ENCODE results near the gene PCSK6.
"Not testable (repeated sequence)": the region's sequence is repeated elsewhere in the genome, so short reads cannot be mapped to it uniquely, and the experiment has no call there.

PCSK6 gene

GRCh38 chr15:101338502-101339057 lies 150.9 kb downstream of the PCSK6 start:
- Histone ChIP-seq H2BK12ac (ENCODE audit: low read length) (no peak overlapping the region), H3K4me1 (ENCODE audit: control insufficient read depth in 2 of 2, insufficient read depth in 1 of 2, low read depth in 1 of 2, low read length in 2 of 2) (peaks cover 0 to 1% of the 10 kb centered on the region in 2 donors), H3K27me3 (ENCODE audit: control insufficient read depth in 3 of 3, insufficient read depth in 3 of 3, low read depth in 1 of 3, low read length in 3 of 3) (no peaks in the 10 kb centered on the region), H3K23ac (ENCODE audit: low read depth, low read length, poor library complexity) (no peak overlapping the region), H3K36me3 (replicated peaks in 1 of 2; ENCODE audit: control insufficient read depth in 2 of 2, insufficient read depth in 2 of 2, low read length in 2 of 2) (no peaks in the 10 kb centered on the region), H3K4ac (ENCODE audit: low read length) (no peak overlapping the region), H2BK15ac (ENCODE audit: low read length) (no peak overlapping the region), H3K4me3 (ENCODE audit: low read length in 2 of 2) (no peak overlapping the region), H3K79me1 (ENCODE audit: low read depth, low read length) (no peaks in the 10 kb centered on the region), H3K4me2 (ENCODE audit: insufficient read depth, low read length, poor library complexity, severe bottlenecking) (no peak overlapping the region), H3K18ac (ENCODE audit: low read length) (no peak overlapping the region), H2AFZ (ENCODE audit: low read length) (no peak overlapping the region), H4K8ac (ENCODE audit: low read depth, low read length) (no peak overlapping the region), H3K27ac (replicated peaks; ENCODE audit: low read length) (no peak overlapping the region), H3K9ac (ENCODE audit: low read depth, low read length, poor library complexity) (no peak overlapping the region), H3K14ac (ENCODE audit: low read length) (peak overlapping the region; percentile 1), H2BK120ac (ENCODE audit: low read depth, low read length) (no peak overlapping the region), H2AK5ac (ENCODE audit: low read depth, low read length) (no peak overlapping the region), H4K91ac (ENCODE audit: low read depth, low read length, poor library complexity) (no peak overlapping the region), H2BK5ac (ENCODE audit: low read length) (no peak overlapping the region), H3K9me3 (replicated peaks in 1 of 2; ENCODE audit: control insufficient read depth in 2 of 2, insufficient read depth in 1 of 2, low read depth in 1 of 2, low read length in 2 of 2) (peaks cover 4 to 5% of the 10 kb centered on the region in 2 donors)
- no CpG with 5 or more reads among the region's 1 CpG for WGBS, 2 donors (ENCODE audit: extremely low coverage in 2 of 2, insufficient read length in 2 of 2, insufficient replicate concordance in 1 of 2)
- no peak for DNase-seq (ENCODE audit: low spot score)

- no peak overlapping the region for H2BK120ac ChIP-seq (ENCODE audit: low read depth, low read length)
- peaks cover 4 to 5% of the 10 kb centered on the region in 2 donors for H3K9me3 ChIP-seq (replicated peaks in 1 of 2; ENCODE audit: control insufficient read depth in 2 of 2, insufficient read depth in 1 of 2, low read depth in 1 of 2, low read length in 2 of 2)
- no peak overlapping the region for H2BK15ac ChIP-seq (ENCODE audit: low read length)
- H3K36me3 ChIP-seq (replicated peaks in 1 of 2; ENCODE audit: control insufficient read depth in 2 of 2, insufficient read depth in 2 of 2, low read length in 2 of 2): no peaks in the 10 kb centered on the region
- no peak overlapping the region for H2AK5ac ChIP-seq (ENCODE audit: low read depth, low read length)
- no peak overlapping the region for H2AFZ ChIP-seq (ENCODE audit: low read length)
- DNase-seq (ENCODE audit: low spot score): no peak
- no peak overlapping the region for H4K91ac ChIP-seq (ENCODE audit: low read depth, low read length, poor library complexity)
- no CpG with 5 or more reads among the region's 7 CpGs for WGBS, 2 donors (ENCODE audit: extremely low coverage in 2 of 2, insufficient read length in 2 of 2, insufficient replicate concordance in 1 of 2)
- no peak overlapping the region for H2BK5ac ChIP-seq (ENCODE audit: low read length)
- no peaks in the 10 kb centered on the region for H3K79me1 ChIP-seq (ENCODE audit: low read depth, low read length)
- H3K18ac ChIP-seq (ENCODE audit: low read length): peak overlapping the region; percentile 5
- H2BK12ac ChIP-seq (ENCODE audit: low read length): no peak overlapping the region
- H3K4me1 ChIP-seq (ENCODE audit: control insufficient read depth in 2 of 2, insufficient read depth in 1 of 2, low read depth in 1 of 2, low read length in 2 of 2): peaks cover 0 to 1% of the 10 kb centered on the region in 2 donors
- H3K27ac ChIP-seq (replicated peaks; ENCODE audit: low read length): no peak overlapping the region
- no peak overlapping the region for H3K9ac ChIP-seq (ENCODE audit: low read depth, low read length, poor library complexity)
- no peak overlapping the region for H3K23ac ChIP-seq (ENCODE audit: low read depth, low read length, poor library complexity)
- no peak overlapping the region for H3K4me2 ChIP-seq (ENCODE audit: insufficient read depth, low read length, poor library complexity, severe bottlenecking)
- H3K4me3 ChIP-seq (ENCODE audit: low read length in 2 of 2): no peak overlapping the region
- H3K4ac ChIP-seq (ENCODE audit: low read length): no peak overlapping the region
- H3K27me3 ChIP-seq (ENCODE audit: control insufficient read depth in 3 of 3, insufficient read depth in 3 of 3, low read depth in 1 of 3, low read length in 3 of 3): no peaks in the 10 kb centered on the region
- no peak overlapping the region for H4K8ac ChIP-seq (ENCODE audit: low read depth, low read length)
- H3K14ac ChIP-seq (ENCODE audit: low read length): peak overlapping the region; percentile 1
These were observed 151.5 kb downstream of the PCSK6 start for GRCh38 chr15:101337976-101338375.

GRCh38 chr15:101333907-101334789 lies 155.4 kb downstream of the PCSK6 start:
- H3K4ac ChIP-seq (ENCODE audit: low read length); H3K18ac ChIP-seq (ENCODE audit: low read length); H2BK5ac ChIP-seq (ENCODE audit: low read length); H2AK5ac ChIP-seq (ENCODE audit: low read depth, low read length); H3K36me3 ChIP-seq (replicated peaks in 1 of 2; ENCODE audit: control insufficient read depth in 2 of 2, insufficient read depth in 2 of 2, low read length in 2 of 2); H3K9ac ChIP-seq (ENCODE audit: low read depth, low read length, poor library complexity); H2BK120ac ChIP-seq (ENCODE audit: low read depth, low read length); H3K23ac ChIP-seq (ENCODE audit: low read depth, low read length, poor library complexity); H3K27me3 ChIP-seq (ENCODE audit: control insufficient read depth in 3 of 3, insufficient read depth in 3 of 3, low read depth in 1 of 3, low read length in 3 of 3); H2BK12ac ChIP-seq (ENCODE audit: low read length); DNase-seq (ENCODE audit: low spot score); H4K8ac ChIP-seq (ENCODE audit: low read depth, low read length); H3K27ac ChIP-seq (replicated peaks; ENCODE audit: low read length); H3K4me1 ChIP-seq (ENCODE audit: control insufficient read depth in 2 of 2, insufficient read depth in 1 of 2, low read depth in 1 of 2, low read length in 2 of 2); H3K9me3 ChIP-seq (replicated peaks in 1 of 2; ENCODE audit: control insufficient read depth in 2 of 2, insufficient read depth in 1 of 2, low read depth in 1 of 2, low read length in 2 of 2); H3K4me2 ChIP-seq (ENCODE audit: insufficient read depth, low read length, poor library complexity, severe bottlenecking); H3K14ac ChIP-seq (ENCODE audit: low read length); H4K91ac ChIP-seq (ENCODE audit: low read depth, low read length, poor library complexity); H2BK15ac ChIP-seq (ENCODE audit: low read length); H3K79me1 ChIP-seq (ENCODE audit: low read depth, low read length): not testable (repeated sequence)
- no CpG with 5 or more reads among the region's 16 CpGs for WGBS, 2 donors (ENCODE audit: extremely low coverage in 2 of 2, insufficient read length in 2 of 2, insufficient replicate concordance in 1 of 2)
- Histone ChIP-seq H2AFZ (ENCODE audit: low read length) (peak overlapping the region; percentile 97), H3K4me3 (ENCODE audit: low read length in 2 of 2) (peak overlapping the region in 1 of 2 donors; percentile 56)

- Histone ChIP-seq H3K4me2 (ENCODE audit: insufficient read depth, low read length, poor library complexity, severe bottlenecking) (no peak overlapping the region), H3K4ac (ENCODE audit: low read length) (no peak overlapping the region), H2BK5ac (ENCODE audit: low read length) (no peak overlapping the region), H2BK12ac (ENCODE audit: low read length) (no peak overlapping the region), H2AK5ac (ENCODE audit: low read depth, low read length) (peak overlapping the region; percentile 16), H2AFZ (ENCODE audit: low read length) (no peak overlapping the region), H2BK120ac (ENCODE audit: low read depth, low read length) (no peak overlapping the region), H3K18ac (ENCODE audit: low read length) (peak overlapping the region; percentile 39), H3K36me3 (replicated peaks in 1 of 2; ENCODE audit: control insufficient read depth in 2 of 2, insufficient read depth in 2 of 2, low read length in 2 of 2) (no peaks in the 10 kb centered on the region), H3K27ac (replicated peaks; ENCODE audit: low read length) (no peak overlapping the region), H3K23ac (ENCODE audit: low read depth, low read length, poor library complexity) (no peak overlapping the region), H3K27me3 (ENCODE audit: control insufficient read depth in 3 of 3, insufficient read depth in 3 of 3, low read depth in 1 of 3, low read length in 3 of 3) (peaks cover 0 to 4% (median 0%) of the 10 kb centered on the region in 3 experiments), H3K9ac (ENCODE audit: low read depth, low read length, poor library complexity) (no peak overlapping the region), H3K9me3 (replicated peaks in 1 of 2; ENCODE audit: control insufficient read depth in 2 of 2, insufficient read depth in 1 of 2, low read depth in 1 of 2, low read length in 2 of 2) (peaks cover 2 to 5% of the 10 kb centered on the region in 2 donors), H2BK15ac (ENCODE audit: low read length) (no peak overlapping the region), H3K14ac (ENCODE audit: low read length) (no peak overlapping the region), H3K4me3 (ENCODE audit: low read length in 2 of 2) (no peak overlapping the region), H4K91ac (ENCODE audit: low read depth, low read length, poor library complexity) (no peak overlapping the region), H4K8ac (ENCODE audit: low read depth, low read length) (no peak overlapping the region), H3K79me1 (ENCODE audit: low read depth, low read length) (no peaks in the 10 kb centered on the region), H3K4me1 (ENCODE audit: control insufficient read depth in 2 of 2, insufficient read depth in 1 of 2, low read depth in 1 of 2, low read length in 2 of 2) (no peaks in the 10 kb centered on the region)
- no peak for DNase-seq (ENCODE audit: low spot score)
- WGBS, 2 donors (ENCODE audit: extremely low coverage in 2 of 2, insufficient read length in 2 of 2, insufficient replicate concordance in 1 of 2): no CpG with 5 or more reads among the region's 7 CpGs
These were observed 157.4 kb downstream of the PCSK6 start for GRCh38 chr15:101332061-101332467.
